IPS-11a (cell line): Measurements from ENCODE around the gene TCEANC2.

Experiments
- H3K4me3 ChIP-seq: one replicate; pipeline ENCODE4 v1.5.1; 2013; ENCODE audit warnings: low read depth, low read length, control low read depth

Gene TCEANC2

DNA sequence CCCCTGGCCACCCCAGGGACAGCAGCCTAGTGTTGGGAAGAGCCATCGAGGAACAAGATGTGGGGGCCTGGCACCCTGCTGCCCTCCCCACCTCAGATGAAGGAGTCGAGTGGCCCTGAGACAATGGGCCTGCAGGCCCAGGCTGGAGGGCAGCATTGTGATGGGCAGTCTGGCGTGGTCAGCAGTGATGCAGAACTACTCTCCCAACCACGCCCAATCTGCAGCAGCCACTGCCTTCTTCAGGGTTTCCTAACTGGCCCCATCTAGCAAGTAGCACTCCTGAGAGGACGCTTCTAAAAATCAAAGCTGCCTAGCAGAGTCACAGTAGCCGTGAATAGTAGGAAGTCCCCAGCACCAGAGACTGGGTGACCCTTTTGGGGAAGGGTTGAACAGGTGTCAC is 80.9 kb downstream of the TCEANC2 start:
- H3K4me3 ChIP-seq = no peak overlapping the region

DNA sequence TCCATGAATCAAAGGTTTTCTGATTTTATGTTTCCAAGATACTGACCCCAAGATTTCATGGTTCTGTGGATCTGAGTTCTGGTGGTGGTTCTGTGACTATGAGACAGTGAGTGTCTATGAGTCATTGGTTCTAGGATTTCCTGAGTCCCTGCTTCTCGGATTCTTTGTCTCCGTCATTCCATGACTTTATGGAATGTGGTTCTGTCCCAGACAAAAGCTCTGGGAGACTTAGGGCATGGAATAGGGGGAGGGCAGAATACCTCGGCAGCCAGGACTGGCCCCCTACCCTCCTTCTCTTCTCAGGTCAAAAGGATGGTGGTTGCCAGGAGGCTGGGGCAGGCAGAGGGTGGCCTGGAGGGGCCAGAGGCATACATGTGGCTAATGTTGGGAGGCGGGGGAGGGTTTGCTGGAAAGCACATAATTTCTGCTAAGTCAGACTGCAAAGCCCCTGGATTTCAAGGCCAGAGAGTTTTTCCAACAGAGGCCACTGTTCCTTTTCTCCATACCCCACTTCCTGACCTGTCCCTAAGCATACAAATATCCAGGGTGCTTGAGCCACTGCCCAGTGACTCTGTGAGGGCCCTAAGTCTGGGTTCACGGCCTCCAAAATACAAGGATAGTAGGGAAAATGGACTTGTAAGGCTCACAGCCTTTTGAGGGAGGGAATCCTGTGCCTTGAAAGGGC is 82.2 kb downstream of the TCEANC2 start:
- H3K4me3 ChIP-seq = no peak overlapping the region

DNA sequence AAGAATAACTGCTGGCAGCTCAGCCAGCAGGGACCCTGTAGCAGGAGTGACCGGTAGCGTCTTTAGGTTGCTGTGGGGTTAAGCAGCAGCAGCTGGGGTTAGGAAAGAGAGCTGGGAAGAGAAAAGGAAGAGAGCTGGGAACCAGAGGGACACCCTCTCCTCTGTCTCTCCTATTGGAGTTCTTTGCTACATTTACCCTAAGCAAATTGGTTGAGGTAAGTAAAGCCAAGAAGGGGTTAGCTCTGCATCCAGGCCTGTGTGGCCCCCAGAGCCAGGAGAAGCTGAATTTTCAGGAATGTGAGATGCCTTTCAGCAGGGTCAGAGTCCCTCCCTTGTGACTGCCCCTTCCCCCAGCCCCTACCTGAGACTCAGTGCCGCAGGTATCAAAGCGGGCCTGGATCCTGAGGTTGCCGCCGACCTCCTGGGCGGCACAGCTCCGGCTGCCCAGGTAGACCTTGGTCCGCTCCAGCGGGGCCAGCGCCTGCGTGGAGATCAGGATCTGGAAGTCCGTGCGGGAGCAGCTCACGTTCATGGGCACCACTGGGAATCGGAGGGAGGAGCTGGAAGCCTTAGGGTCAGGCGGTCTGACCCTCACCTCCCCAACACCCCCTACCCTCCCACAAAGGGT is 83.0 kb downstream of the TCEANC2 start:
- no peak overlapping the region for H3K4me3 ChIP-seq

DNA sequence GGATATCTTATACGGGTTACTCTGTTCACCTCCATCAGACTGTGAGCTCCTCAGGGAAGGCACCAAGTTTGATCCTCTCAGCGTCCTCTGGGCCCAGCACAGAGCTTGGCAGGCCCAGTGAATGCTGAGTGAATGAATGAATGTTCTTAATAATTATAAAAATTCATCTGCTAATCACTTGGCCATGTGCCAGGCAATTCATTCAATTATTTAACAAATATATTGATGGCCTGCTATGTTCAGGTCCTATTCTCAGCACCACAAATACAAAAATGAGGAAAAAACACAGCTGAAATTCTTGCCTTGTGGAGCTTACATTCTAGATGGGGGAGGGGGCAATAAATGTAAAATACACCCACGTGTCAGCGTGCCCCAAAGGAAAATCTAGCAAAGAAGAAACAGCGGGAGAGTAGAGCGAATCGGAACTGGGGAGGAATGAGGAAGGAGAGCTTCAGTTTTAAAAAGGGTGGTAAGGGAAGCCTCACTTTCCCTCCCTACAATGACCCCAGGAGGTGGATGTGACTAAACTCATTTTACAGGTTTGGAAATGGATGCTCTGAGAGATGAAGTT is 83.6 kb downstream of the TCEANC2 start:
- no peak overlapping the region for H3K4me3 ChIP-seq

DNA sequence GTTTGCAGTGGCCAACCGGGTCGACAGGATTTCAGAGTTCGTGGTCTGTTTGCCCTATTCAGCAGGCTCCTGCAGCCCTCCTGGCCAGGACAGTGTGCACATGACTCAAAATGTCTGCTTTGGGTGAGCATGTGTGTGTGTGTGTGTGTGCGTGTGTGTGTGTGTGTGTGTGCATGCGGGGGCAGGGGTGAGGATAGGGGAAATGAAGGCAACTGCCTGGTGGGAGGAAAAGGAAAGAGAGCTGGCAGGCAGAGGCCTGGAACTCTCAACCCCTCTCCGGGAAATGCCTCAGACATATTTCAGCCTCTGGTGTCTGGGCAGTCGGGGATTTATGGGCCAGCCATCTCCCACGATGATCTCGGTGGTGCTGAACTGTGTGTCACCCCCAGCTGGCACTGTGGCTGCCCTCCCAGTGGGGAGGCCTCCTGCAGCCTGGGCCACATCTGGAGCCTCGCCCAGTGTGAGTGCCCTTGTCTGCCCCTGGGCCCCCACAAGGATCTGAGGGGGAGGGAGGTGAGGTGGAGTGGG is 84.2 kb downstream of the TCEANC2 start:
- H3K4me3 ChIP-seq = no peak overlapping the region

DNA sequence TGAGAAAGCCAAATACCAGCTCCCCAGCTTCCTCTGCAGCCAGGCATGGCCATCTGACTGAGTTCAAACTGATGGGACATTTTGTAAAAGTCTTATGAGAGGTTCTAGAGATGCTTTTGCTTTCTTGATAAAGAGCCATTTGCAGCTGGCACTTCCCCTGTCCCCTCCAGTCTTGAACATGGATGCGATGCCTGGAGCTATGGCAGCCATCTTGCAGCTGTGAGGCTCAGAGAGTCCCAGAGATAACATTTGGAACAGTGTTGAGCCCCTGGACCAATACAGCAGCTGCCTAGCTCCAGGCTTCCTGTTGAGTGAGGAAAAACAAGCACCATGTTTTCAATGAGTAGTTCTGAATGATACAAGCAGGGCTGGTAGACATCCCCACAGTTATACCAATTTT is 85.6 kb downstream of the TCEANC2 start:
- H3K4me3 ChIP-seq = no peak overlapping the region

DNA sequence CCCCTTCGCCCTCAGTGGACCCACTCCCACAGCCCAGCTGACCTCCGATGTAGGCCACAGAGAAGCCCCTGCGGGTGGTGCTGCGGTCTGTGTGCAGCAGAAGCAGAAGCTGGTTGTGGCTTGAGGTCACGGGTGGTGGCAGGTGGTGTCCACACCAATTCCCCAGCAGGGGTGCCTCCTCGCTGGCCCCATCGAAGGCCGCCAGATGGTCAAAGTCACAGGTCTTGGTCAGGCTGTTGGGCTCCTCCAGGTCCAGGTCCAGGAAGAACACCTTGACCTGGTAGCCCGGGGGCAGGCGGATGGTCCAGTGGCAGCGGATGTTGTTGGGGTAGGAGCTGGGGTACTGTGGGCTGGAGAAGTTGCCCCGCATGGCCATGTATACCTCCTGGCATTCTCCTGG is 86.3 kb downstream of the TCEANC2 start:
- no peak overlapping the region for H3K4me3 ChIP-seq

DNA sequence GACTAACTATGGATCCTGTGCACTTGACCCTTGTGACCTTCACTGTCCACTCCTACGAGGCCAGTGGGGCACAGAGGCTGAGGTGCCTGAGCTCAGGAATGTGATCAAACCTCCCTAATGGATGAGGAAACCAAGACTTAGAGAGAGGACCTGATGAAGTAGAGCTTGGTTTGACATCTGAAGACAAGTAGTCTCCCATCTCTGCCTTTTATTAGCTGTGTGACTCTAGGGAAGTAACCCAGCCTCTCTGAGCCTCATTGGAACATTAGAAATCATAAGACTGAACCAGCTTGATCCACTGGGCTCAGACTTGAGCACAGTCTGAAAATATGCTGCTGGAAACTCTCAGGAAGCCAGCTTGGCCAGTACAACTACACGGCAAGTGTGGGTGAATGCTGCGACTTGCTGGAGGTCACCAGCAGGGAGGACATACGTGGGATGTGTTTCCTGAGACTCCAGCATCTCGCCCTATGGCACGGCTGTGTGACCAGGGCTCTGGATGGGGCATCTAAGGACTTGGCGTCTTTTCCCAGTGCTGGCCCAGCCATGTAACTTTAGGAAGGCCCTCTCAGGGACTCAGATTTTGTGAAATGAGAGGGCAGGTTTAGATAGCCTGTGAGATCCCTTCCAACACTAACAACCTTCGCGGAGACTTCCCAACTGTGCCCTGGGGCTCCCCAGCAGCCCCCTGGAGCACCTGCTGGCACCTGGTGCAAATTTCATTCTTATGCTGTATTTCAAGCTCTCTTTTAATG is 88.9 kb downstream of the TCEANC2 start:
- no peak overlapping the region for H3K4me3 ChIP-seq

DNA sequence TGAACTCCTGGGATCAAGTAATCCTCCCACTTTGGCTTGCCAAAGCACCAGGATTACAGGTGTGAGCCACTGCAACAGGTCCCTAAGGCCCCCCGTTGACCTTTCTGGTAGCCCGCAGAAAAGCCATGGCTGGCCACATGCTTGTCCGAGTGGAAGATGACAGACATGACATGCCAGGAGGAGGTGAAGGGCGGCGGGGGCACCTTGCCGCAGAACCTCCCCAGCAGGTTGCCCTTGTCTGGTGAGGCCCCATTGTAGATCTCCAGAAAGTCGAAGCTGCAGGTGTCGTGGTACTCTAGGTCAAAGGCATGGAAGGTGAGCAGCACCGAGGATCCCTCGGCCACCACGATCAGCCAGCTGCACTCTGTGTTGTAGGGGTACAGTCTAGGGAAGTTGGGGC is 91.0 kb downstream of the TCEANC2 start:
- H3K4me3 ChIP-seq = no peak overlapping the region

DNA sequence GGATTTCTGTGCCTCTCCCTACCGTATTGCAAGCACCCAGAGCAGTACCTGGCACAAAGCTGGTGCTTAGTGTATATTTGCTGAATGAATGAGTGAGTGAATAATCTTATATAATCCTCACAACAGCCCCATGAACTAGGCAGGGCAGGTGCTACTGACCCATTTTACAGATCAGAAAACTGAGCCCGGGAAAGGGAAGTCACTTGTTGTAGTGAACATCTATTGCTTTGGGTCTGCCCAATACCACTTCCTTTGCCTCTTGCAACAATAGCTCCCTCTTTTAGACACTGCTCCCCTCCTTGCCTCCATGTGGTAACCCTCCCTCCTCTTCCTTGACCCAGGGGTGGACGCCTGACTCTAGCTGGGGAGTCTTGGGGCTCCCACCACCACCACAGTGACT is 96.3 kb downstream of the TCEANC2 start:
- no peak overlapping the region for H3K4me3 ChIP-seq

DNA sequence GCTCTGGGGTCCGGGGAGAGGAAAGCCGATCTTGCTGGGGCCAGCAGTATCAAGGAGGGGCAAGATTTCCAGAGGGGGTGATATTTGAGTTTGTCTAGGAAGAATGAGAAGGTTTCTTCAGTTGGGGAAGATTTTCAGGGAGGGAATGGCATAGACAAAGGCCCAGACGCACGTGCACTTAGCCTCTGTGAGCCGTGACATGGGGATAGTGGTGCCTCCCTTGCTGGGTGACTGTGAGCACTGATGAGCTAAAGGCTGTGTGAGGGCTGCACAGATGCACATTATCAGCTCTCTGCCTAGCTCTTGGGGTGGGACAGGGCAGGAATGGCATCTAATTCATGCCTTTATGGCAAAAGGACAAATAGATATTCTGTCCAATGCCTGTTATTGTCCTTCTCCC is 97.6 kb downstream of the TCEANC2 start:
- no peak overlapping the region for H3K4me3 ChIP-seq

DNA sequence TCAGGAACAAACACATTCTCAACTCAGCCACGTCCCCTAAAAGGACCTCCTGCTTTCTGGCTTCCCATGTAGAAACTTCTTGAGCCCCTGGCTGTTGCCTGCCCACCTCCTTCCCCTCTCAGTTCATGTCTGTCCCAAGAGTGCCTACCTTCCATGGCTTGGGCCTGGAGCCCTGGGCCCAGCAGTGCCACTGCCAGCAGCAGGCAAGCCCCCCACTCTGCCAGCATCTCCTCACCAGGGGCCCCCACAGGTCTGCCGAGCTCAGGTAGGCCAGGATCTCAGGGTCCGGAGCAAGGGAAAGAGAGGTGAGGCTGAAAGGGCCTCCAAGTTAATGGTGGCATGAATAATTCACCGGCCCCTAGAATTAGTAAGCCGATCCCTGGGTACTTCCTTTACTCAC is 99.3 kb downstream of the TCEANC2 start, which contains the start of gene CDCP2:
CDCP2 (minus strand) TSS at position 305 of the 400 bp plus-strand sequence; CDS start at position 227, 78 bp downstream.
- H3K4me3 ChIP-seq = no peak within 1 kb of the TSS

DNA sequence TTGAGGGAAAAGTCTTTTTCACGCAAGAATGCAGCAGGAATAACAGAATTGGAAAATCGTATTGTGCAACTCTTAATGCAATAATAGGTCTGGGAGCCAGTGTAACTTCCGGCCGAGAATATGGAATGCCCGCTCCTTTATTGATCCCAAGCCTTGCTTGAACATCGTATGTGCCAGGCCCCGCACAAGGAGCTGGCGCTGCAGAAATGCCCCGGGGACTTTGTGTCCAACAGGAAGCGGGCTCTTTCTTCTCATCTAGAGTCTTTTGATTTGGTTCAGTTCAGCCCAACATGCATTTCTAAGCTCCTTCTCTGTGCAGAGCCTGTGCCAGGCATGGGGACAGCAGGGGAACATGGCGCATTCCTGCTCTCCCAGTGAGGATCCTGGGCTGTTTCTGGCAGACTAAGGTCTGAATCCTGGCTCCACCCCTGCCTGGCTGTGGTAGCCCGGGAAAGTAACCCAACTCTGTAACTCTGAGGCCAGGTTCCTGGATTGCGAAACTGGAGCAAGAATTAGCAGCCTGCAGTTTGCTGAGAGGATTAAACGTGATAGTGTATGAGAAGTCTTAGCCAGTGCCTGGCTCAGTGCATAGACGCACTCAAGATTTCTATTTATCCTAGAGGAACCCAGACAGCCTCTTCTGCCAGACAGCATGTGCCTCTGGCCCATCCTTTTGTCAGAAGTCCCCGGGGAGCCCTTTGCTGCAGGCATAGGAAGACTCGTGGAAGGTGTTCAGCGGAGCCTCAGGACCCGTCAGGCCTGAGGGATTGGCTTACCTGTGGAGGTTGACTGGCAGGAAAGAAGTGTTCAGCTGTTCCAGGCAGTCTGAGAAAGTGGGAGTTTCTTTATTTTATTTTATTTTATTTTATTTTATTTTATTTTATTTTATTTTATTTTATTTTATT is 100.4 kb downstream of the TCEANC2 start:
- no peak overlapping the region for H3K4me3 ChIP-seq
